Measurements from ENCODE around the gene RANBP17. TPM values are rescaled to one million over a fixed set of nuclear protein-coding genes. Genes with fewer than 3 reads are reported as not detected.

The RANBP17 gene
- total RNA-seq, 4 donors from 2014 or later: 10.2 to 13.8 (median 10.9) TPM

DNA sequence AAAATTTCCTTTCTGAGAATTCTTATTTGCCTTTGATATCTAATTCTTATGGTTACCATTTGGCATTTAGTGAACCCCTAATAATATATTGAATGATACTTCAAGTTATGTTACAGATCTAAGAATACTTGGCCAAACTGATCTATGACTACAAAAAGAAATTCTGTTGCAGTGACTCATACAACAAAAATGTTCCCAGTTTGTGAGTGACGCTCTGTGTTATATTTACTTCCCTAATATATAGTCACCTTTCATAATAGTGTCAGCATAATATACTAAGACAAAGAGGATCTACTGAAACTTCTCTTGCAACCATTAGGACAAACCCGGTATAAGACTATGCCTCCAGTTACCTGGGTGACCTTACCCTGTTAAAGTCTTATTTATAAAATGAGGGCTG is 230.4 kb downstream of the RANBP17 start:
- H3K4me3 ChIP-seq: no peak overlapping the region
- intact Hi-C loops (cut with DNase I; ENCODE audit: low total_unique reads): no loop called here
- 73 to 81% methylated on average over 2 of the region's 2 CpGs for WGBS, 2 donors (ENCODE audit: low coverage in 1 of 2)

DNA sequence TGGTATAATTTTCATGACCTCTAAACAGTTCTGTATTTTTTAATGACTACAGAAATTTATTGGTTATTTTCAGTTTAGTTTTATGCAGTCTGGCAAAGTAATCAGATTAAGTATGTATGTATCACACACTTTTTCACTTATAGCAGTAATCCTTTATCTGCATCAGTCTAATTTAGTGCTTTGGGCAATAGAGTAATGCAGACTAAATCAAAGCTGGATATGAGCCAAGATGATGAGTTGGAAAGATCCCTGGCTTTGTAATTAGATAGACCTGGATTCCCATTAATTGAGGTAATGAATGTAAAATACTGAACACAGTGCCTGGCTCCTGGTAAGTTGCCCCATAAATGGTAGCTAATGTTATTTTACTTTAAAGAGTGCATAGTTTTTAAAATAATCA is 231.8 kb downstream of the RANBP17 start:
- no peak for DNase-seq
- Histone ChIP-seq H3K4me1 (no peaks in the 10 kb centered on the region), H3K27ac (no peak overlapping the region), H3K9me3 (no peaks in the 10 kb centered on the region), H3K27me3 (no peaks in the 10 kb centered on the region), H3K4me3 (no peak overlapping the region), H3K36me3 (no peaks in the 10 kb centered on the region)
- in situ Hi-C loops (cut with MboI; ENCODE audit: low pct_ligation_motif_present in 1 of 4, low pct_unique_long_range_greater_than_20kb in 1 of 4, low sequenced_read_pairs in 3 of 4) (no loop called here), intact Hi-C loops (cut with DNase I; ENCODE audit: low total_unique reads) (no loop called here)
- no peak for TF ChIP-seq POLR2AphosphoS5 (IDR thresholded peaks at IDR 0.05)
- no peak for TF ChIP-seq POLR2A (IDR thresholded peaks at IDR 0.05)
- no peak for TF ChIP-seq CTCF (IDR thresholded peaks at IDR 0.05)
- TF ChIP-seq EP300 (IDR thresholded peaks at IDR 0.05; ENCODE audit: low read depth): no peak

More for the DNA sequence above, 230.4 kb downstream of the RANBP17 start:
- Histone ChIP-seq H3K4me1 (no peaks in the 10 kb centered on the region), H3K9me3 (no peaks in the 10 kb centered on the region), H3K27ac (no peak overlapping the region), H3K36me3 (no peaks in the 10 kb centered on the region), H3K27me3 (no peaks in the 10 kb centered on the region)
- no peak for DNase-seq
- TF ChIP-seq POLR2A (IDR thresholded peaks at IDR 0.05): no peak
- in situ Hi-C loops (cut with MboI; ENCODE audit: low pct_ligation_motif_present in 1 of 4, low pct_unique_long_range_greater_than_20kb in 1 of 4, low sequenced_read_pairs in 3 of 4): no loop called here

DNA sequence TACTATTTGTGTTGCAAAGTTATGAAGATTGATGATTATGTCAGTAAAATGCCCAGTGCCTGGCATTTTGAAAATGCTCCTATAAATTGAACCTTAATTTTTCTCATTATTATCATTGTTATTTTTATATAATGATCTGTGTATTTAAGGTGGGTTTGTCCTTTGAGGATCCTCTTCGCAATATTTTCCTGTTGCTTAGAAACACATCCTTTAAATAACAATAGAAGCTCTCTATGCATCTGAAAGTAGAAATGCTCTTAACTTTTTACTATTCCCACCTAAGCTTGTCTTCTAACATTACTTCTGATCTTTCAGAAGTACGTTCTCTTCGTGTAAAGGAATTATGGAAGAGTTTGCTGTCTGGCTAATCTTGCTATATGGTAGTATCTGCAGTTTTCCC is 232.5 kb downstream of the RANBP17 start:
- Histone ChIP-seq H3K4me1 (no peaks in the 10 kb centered on the region), H3K9me3 (no peaks in the 10 kb centered on the region), H3K27ac (no peak overlapping the region), H3K27me3 (no peaks in the 10 kb centered on the region), H3K4me3 (no peak overlapping the region), H3K36me3 (no peaks in the 10 kb centered on the region)
- in situ Hi-C loops (cut with MboI; ENCODE audit: low pct_ligation_motif_present in 1 of 4, low pct_unique_long_range_greater_than_20kb in 1 of 4, low sequenced_read_pairs in 3 of 4) (no loop called here), intact Hi-C loops (cut with DNase I; ENCODE audit: low total_unique reads) (no loop called here)
- WGBS, 2 donors (ENCODE audit: low coverage in 1 of 2): 79 to 87% methylated on average over 3 of the region's 3 CpGs
- DNase-seq: no peak
- TF ChIP-seq CTCF (IDR thresholded peaks at IDR 0.05) (no peak), POLR2A (IDR thresholded peaks at IDR 0.05) (no peak), POLR2AphosphoS5 (IDR thresholded peaks at IDR 0.05) (no peak), EP300 (IDR thresholded peaks at IDR 0.05; ENCODE audit: low read depth) (no peak)

- intact Hi-C loops (cut with DNase I; ENCODE audit: low total_unique reads): no loop called here
Observed at GRCh38 chr5:171102877-171103610, 241.2 kb downstream of the RANBP17 start.

More at GRCh38 chr5:171102877-171103610, 241.2 kb downstream of the RANBP17 start:
- WGBS, 2 donors (ENCODE audit: low coverage in 1 of 2): 78% methylated on average over 11 of the region's 11 CpGs; no CpG with 5 or more reads in 1 of the 2 donors
- H3K4me1 ChIP-seq: no peaks in the 10 kb centered on the region
- no peak for TF ChIP-seq POLR2AphosphoS5 (IDR thresholded peaks at IDR 0.05)
- TF ChIP-seq CTCF (IDR thresholded peaks at IDR 0.05): no peak
- no peak for TF ChIP-seq EP300 (IDR thresholded peaks at IDR 0.05; ENCODE audit: low read depth)
- TF ChIP-seq POLR2A (IDR thresholded peaks at IDR 0.05): no peak
- DNase-seq: no peak
- H3K36me3 ChIP-seq: no peaks in the 10 kb centered on the region
- no peaks in the 10 kb centered on the region for H3K9me3 ChIP-seq
- H3K27me3 ChIP-seq: no peaks in the 10 kb centered on the region
- H3K4me3 ChIP-seq: no peak overlapping the region
- no peak overlapping the region for H3K27ac ChIP-seq
- in situ Hi-C loops (cut with MboI; ENCODE audit: low pct_ligation_motif_present in 1 of 4, low pct_unique_long_range_greater_than_20kb in 1 of 4, low sequenced_read_pairs in 3 of 4): no loop called here
